GM19193 (cell line): ENCODE results near the gene PANK4.

Source experiments
- POLR2A ChIP-seq: IDR thresholded peaks from 4 replicates; pipeline ENCODE4 v1.6.1; 2011; ENCODE audit not compliant: insufficient read depth, insufficient read length; ENCODE audit errors: extremely low read depth

The PANK4 gene

DNA sequence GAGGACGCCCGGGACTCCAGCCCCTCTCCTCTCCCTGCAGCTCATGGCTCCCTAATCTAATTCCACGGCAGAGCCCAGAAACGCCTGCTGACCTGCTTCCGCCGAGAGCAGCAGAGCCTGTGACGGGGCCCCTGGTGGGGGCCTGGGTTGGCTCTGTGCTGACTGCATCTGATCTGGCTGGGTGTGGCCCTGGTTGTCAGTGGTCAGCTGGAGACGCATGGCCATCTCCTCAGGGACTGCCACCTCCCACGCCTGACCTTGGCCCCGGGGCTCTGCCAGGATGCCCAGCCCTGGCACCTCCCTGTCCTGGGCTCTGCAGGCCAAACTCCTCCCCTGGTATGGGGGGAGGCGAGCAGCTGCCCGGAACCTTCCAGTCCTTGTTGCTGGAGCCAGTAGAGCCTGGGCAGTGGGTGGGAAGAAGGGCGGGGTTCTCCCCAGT lies 51.4 kb downstream of the PANK4 start:
- no peak for TF ChIP-seq POLR2A

- TF ChIP-seq POLR2A, result no peak
These were observed 52.1 kb downstream of the PANK4 start for GRCh38 chr1:2474104-2474844.

- TF ChIP-seq POLR2A, result no peak
These were observed 53.2 kb downstream of the PANK4 start for GRCh38 chr1:2473198-2473597.

GRCh38 chr1:2472561-2473177 lies 53.7 kb downstream of the PANK4 start:
- TF ChIP-seq POLR2A, result no peak

GRCh38 chr1:2472109-2472508 lies 54.3 kb downstream of the PANK4 start:
- TF ChIP-seq POLR2A, result no peak

DNA sequence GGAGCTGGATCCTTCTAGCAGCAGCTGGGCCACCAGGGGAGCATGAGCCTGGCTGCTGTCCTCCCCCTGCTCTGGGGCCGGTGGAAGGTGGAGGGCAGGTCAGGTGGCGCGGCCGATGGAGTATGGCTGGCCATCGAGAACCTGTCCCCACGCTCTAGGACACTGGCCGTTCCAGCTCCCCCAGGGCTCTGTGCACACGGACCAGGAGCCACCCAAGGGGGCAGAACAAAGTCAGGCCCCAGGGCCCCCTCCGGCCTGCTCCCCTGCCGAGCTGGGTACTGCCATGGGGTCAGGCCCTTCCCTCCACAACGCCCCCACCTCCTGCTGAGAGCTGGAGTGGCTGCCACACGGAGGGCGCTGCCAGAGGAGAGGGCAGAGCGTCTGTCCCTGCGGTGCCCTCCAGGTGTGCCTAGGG lies 54.8 kb downstream of the PANK4 start:
- no peak for TF ChIP-seq POLR2A

- no peak for TF ChIP-seq POLR2A
These were observed 55.3 kb downstream of the PANK4 start for GRCh38 chr1:2471159-2471471.

DNA sequence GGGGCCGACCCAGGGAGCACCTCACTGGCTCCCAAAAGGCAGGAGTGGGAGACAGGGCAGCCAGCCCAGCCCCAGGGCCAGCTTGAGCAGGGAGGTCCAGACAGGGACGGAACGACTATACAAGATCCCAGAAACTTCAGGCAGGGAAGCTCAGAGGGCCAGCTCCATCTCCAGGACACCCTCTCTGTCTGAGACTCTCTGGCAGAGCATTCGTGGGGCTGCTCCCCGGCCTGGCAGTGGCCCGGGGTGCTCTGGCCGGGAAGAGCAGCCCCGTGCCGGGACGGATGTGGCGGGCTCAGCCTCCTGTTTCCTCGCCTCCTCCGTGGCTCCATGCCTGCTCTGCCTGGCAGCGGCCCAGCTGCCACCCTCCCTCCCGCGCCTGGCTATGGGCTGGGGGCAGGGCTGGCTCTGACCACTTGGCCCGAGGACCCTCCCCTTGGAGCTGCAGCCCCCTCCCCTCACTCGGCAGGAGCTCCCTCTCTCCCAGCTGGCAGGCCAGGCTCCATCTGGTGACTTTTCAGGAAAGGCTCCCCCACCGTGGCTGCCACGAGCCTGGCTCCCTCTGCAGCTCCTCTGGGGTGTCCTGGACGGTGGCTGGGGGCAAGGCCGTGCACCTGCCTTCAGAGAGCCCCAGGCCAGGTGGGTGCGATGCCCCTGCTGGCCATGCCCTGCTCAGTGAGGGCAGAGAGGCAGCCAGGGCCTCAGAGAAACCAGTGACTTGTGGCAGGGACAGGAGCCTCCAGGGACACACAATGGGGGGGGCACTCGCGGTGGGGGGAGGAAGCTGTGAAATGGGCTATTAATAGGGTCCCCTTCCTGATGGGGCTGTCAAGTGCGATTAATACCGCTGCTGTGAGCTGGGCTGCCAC lies 55.9 kb downstream of the PANK4 start:
- TF ChIP-seq POLR2A, result no peak

DNA sequence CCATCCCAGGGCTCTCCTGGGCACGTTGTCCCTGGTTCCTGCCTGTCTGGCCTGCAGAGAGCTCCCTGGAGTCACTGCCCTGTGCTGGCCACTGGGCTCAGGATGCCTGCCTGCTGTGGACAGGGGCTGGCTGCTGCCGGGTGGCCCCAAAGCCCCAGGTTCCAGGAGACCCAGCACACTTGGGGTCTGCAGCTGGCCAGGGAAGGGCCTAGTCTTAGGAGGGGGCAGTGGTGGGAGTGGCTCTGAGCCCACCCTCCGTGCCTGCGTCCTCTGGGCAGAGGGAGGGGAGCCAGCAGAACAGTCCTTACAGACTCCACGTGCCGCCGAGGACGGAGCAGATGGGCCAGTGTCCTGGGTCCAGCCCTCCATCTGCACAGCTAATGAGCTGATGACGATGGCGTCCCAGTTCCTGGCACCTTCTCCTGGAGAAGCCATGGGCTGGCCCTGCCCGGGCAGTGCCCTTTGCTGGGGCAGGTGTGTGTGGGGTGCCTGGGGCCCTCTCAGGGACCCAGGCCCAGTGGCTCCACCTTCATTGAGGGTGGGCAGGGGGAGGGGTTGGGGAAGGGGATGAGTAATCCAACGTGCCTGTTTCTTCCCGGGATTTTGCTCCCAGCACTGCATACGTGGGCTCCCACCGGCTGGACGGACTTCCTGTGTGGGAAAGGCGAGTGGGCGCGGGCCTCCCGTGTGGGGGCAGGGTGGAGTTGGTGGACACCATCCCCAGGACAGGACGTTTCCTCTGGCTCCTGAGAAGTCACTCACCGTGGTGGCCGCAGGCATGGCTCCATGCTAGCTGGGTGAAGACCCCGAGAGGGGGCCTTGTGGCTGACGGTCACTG lies 57.1 kb downstream of the PANK4 start:
- no peak for TF ChIP-seq POLR2A

GRCh38 chr1:2468540-2468939 lies 57.9 kb downstream of the PANK4 start:
- TF ChIP-seq POLR2A, result no peak

GRCh38 chr1:2468041-2468472 lies 58.3 kb downstream of the PANK4 start:
- no peak for TF ChIP-seq POLR2A

GRCh38 chr1:2466958-2467554 lies 59.3 kb downstream of the PANK4 start:
- TF ChIP-seq POLR2A, result no peak

DNA sequence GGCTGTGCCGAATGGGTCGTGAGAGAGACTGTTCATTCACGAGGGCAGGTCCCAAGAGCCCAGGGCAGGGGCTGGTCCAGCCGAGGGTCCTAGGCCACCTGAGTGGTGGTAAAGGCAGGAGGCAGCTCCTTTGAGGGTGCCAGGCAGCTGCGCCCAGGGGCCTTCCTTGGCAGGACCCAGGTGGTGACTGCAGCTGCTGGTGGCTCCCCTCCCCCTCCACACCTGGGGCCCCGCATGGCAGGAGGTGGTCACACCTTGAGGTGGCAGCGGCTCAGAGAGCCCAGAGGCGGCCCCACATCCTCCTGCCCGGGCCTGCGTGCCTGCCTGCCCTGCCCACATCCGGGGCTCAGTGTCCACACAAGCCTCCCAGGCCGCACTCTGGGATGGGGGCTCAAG lies 60.1 kb downstream of the PANK4 start:
- TF ChIP-seq POLR2A, result no peak

DNA sequence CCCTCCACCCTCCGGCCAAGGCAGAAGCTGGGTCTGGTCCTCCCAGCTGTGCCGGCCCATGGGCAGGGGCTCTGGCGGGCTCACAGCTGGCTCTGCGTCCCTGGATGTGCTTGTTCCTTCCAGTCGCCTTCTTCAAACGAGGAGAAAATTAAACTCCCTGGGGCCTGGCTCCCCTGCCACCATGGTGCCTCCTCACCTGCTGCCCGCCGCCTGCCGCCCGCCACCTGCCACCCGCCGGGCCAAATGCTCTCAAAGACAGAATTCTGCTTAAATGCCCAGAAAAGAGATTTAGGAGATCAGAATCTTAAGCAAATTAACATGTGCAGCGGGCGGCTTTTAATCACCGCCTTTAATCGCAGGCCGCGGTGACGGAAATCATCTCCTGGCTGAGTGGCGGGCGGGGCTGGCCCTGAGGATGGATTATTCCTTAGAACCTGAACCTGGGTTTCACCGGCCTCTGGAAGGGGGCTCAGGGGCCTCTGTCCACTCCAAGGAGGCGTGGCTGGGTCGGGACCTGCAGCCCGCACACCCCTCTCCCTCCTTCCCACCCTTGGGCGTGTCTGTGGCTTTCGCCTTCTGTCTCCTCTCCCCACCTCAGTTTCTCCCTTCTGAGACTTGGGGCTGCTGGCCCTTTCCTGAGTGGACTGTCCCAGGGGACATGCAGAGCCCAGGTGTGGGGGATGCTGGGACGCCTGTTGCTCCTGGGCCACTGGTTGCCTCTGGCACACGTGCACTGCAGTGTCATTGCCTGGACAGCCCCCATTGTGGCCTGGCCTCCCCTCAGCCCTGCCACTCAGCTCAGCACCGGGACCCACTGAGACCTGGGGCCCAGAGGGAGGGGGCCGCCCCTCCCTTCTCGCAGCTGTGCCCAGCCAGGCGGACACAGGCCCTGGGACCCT lies 60.8 kb downstream of the PANK4 start:
- no peak for TF ChIP-seq POLR2A

GRCh38 chr1:2463396-2463795 lies 63.0 kb downstream of the PANK4 start:
- TF ChIP-seq POLR2A, result no peak
